Ishikawa (cell line): ENCODE measurements around the gene PLXDC2.

Source experiments
- CEBPB ChIP-seq: IDR thresholded peaks from 2 replicates; pipeline ENCODE4 v1.6.1; 2012
- CREB1 ChIP-seq: IDR thresholded peaks from 2 replicates; pipeline ENCODE4 v1.6.1; 2012; ENCODE audit warnings: low read depth
- EGR1 ChIP-seq: IDR thresholded peaks from 2 replicates; pipeline ENCODE4 v1.6.1; 2012
- EP300 ChIP-seq: IDR thresholded peaks from 2 replicates; pipeline ENCODE4 v1.6.1; 2012; ENCODE audit warnings: borderline replicate concordance
- FOXM1 ChIP-seq: IDR thresholded peaks from 2 replicates; pipeline ENCODE4 v1.6.1; 2012; ENCODE audit warnings: low read depth, borderline replicate concordance
- NFIC ChIP-seq: IDR thresholded peaks from 2 replicates; pipeline ENCODE4 v1.6.1; 2012
- RAD21 ChIP-seq: IDR thresholded peaks from 2 replicates; pipeline ENCODE4 v1.6.1; 2012; ENCODE audit warnings: low read depth
- TAF1 ChIP-seq: IDR thresholded peaks from 2 replicates; pipeline ENCODE4 v1.6.1; 2012; ENCODE audit warnings: low read depth, mild to moderate bottlenecking
- TCF12 ChIP-seq: IDR thresholded peaks from 2 replicates; pipeline ENCODE4 v1.6.1; 2012; ENCODE audit warnings: low read depth
- TEAD4 ChIP-seq: IDR thresholded peaks from 2 replicates; pipeline ENCODE4 v1.6.1; 2012
- YY1 ChIP-seq: IDR thresholded peaks from 2 replicates; pipeline ENCODE4 v1.6.1; 2012; ENCODE audit warnings: low read depth
- ZBTB7A ChIP-seq: IDR thresholded peaks from 2 replicates; pipeline ENCODE4 v1.6.1; 2012; ENCODE audit warnings: low read depth
- TF ChIP-seq, protein P1 (sequence below): IDR thresholded peaks from 2 replicates; pipeline ENCODE4 v1.6.1; 2012
- TF ChIP-seq, protein P2 (sequence below): IDR thresholded peaks from 2 replicates; pipeline ENCODE4 v1.6.1; 2012
- TF ChIP-seq, protein P3 (sequence below): IDR thresholded peaks from 2 replicates; pipeline ENCODE4 v1.6.1; 2012; ENCODE audit warnings: low read depth, mild to moderate bottlenecking

The PLXDC2 gene

DNA sequence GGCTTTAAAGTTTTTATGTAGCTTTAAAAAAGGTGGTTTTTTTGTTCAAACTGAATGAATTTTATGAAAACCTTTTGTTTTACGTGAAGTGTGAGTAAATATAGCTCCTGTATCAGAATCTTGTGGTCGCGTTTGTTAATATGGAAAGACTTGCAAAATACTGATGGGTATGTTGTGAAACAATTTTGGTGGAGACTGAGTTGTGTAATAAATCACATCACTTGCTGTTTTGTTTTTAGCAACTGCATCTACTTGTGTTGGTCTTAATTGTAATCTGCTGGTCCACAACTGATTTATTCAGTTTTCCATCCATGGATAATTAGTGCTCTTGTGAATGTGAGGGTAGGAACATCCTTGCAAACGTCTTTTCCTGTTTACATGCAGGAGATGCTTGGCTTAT, 10.5 kb downstream of the PLXDC2 start:
- TF ChIP-seq TEAD4, result no peak

DNA sequence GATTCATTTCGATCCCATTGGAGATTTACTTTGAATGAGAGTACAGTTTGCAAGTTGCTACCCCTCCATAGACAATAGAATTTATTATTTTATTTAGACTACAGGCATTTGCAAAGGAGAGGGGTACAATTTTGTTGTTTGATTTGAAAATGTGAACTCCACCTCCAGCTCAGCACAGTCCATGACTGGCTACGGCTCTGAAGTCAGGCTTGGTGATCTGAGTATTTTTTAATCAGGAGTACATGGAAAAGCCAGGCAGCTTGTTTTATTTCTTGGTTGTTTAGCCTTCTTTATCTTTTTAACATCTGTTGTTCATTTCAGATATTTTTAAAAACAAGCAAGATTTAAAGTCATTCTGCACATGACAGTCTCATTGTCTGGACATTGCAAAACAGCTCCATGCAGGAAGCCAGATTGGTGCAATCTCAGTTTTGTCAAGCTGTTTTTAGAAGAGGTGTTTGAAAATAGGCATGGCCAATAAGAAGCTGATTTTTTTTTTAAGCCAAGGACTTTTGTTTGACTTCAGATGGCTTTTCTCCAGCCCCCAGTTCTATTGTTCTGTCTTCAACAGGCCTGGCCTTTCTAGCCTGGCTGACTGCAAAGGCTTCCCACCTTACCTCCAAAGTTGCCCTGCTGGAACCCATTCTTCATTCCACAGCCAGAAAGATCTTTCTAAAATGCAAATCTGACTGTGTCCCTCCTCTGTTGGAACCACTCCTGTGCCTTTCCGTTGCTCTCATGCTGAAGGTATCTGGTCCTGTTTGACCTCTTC, 12.2 kb downstream of the PLXDC2 start:
- TF ChIP-seq EGR1 (no peak), TAF1 (no peak), FOXM1 (no peak), NFIC (no peak), TCF12 (no peak)
- TF ChIP-seq, protein P1, sequence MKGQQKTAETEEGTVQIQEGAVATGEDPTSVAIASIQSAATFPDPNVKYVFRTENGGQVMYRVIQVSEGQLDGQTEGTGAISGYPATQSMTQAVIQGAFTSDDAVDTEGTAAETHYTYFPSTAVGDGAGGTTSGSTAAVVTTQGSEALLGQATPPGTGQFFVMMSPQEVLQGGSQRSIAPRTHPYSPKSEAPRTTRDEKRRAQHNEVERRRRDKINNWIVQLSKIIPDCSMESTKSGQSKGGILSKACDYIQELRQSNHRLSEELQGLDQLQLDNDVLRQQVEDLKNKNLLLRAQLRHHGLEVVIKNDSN, result no peak
- TF ChIP-seq, protein P2, sequence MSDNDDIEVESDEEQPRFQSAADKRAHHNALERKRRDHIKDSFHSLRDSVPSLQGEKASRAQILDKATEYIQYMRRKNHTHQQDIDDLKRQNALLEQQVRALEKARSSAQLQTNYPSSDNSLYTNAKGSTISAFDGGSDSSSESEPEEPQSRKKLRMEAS, result no peak

DNA sequence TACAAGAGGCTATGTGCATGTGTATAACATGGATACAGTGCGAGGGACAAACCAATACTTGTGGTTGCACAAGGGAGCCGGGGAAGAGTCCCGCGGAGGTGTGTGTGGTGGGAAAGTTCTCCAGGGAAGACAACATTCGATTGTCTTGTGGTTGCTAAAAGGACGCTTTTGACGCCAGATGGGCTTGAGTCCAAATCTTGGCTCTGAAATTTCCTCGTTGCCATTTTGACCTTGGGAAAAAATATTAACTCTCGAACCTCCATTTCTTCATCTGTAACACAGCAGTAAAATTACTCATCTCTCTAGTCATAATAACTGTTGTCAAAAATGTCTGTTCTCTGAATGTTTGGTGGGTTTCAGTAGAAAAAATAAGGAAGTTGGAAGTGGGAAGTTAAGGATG, 16.5 kb downstream of the PLXDC2 start:
- TF ChIP-seq TEAD4 (no peak), ZBTB7A (no peak), RAD21 (no peak), CEBPB (no peak), CREB1 (no peak), TCF12 (no peak), FOXM1 (no peak), TAF1 (no peak), EGR1 (no peak), YY1 (no peak), NFIC (no peak), EP300 (no peak)
- TF ChIP-seq, protein P2, result no peak
- TF ChIP-seq, protein P3, sequence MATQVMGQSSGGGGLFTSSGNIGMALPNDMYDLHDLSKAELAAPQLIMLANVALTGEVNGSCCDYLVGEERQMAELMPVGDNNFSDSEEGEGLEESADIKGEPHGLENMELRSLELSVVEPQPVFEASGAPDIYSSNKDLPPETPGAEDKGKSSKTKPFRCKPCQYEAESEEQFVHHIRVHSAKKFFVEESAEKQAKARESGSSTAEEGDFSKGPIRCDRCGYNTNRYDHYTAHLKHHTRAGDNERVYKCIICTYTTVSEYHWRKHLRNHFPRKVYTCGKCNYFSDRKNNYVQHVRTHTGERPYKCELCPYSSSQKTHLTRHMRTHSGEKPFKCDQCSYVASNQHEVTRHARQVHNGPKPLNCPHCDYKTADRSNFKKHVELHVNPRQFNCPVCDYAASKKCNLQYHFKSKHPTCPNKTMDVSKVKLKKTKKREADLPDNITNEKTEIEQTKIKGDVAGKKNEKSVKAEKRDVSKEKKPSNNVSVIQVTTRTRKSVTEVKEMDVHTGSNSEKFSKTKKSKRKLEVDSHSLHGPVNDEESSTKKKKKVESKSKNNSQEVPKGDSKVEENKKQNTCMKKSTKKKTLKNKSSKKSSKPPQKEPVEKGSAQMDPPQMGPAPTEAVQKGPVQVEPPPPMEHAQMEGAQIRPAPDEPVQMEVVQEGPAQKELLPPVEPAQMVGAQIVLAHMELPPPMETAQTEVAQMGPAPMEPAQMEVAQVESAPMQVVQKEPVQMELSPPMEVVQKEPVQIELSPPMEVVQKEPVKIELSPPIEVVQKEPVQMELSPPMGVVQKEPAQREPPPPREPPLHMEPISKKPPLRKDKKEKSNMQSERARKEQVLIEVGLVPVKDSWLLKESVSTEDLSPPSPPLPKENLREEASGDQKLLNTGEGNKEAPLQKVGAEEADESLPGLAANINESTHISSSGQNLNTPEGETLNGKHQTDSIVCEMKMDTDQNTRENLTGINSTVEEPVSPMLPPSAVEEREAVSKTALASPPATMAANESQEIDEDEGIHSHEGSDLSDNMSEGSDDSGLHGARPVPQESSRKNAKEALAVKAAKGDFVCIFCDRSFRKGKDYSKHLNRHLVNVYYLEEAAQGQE, result no peak
- TF ChIP-seq, protein P1, result no peak

DNA sequence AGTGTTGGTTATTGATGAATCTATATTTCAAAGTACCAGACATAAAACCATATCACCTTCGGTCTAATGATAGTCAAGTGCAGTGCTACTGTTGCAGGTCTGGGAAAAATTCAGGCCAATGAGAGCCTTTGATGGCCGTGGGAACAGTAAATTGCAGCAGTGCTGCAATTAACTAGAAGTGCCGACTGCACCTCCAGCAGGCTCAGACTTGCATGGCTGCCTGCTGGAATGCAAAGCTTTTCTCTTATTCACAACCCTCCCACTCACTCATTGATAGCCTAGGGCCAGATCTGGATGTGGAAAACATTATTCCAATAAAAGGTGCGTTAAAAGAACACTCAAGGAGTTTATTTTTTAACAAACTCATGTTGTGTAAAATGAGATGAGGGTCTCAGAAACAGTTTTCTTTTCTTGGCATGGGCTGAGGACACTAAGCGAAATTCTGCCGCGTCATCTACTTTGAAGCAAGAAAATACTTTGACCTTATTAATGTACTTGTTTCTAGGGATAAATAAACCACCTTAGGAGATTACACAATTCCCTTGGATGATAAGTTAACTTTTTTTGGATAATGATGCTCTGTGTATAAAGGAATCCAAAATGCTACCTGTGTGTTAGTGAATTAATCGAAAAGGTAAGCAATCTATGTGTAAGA, 17.1 kb downstream of the PLXDC2 start:
- TF ChIP-seq, protein P3, result no peak
- TF ChIP-seq EP300 (no peak), TEAD4 (peak; percentile 75), ZBTB7A (no peak), FOXM1 (no peak), RAD21 (no peak), EGR1 (no peak), NFIC (0 out of 2 replicates have a peak, but pooled peaks have one; percentile 14), CEBPB (no peak), TCF12 (0 out of 2 replicates have a peak, but pooled peaks have one; percentile 34), CREB1 (no peak), YY1 (no peak), TAF1 (no peak)
- TF ChIP-seq, protein P1, result no peak
- TF ChIP-seq, protein P2, result no peak

DNA sequence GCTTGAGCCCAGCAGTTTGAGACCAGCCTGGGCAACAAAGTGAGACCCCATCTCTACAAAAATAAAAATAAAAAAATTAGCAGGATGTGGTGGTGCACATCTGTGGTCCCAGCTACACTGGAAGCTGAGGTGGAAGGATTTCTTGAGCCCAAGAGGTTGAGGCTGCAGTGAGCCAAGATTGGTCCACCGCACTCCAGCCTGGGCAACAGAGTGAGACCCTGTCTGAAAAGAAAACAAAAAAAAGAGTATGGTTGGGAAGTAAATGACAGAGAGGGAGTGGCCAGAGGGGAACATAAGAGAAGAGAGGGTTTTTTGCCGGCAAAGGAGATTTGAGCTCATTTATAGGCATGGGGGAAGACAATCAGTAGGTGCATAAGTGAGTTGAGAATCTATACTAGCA, 19.7 kb downstream of the PLXDC2 start:
- TF ChIP-seq, protein P1, result no peak
- TF ChIP-seq FOXM1 (no peak), RAD21 (no peak), TEAD4 (no peak), TAF1 (no peak), TCF12 (no peak), CREB1 (no peak), YY1 (no peak), CEBPB (no peak), EGR1 (no peak), EP300 (no peak), NFIC (no peak), ZBTB7A (no peak)
- TF ChIP-seq, protein P3, result no peak
- TF ChIP-seq, protein P2, result no peak
